ENCODE results near the gene MLXIP.

The MLXIP gene

DNA sequence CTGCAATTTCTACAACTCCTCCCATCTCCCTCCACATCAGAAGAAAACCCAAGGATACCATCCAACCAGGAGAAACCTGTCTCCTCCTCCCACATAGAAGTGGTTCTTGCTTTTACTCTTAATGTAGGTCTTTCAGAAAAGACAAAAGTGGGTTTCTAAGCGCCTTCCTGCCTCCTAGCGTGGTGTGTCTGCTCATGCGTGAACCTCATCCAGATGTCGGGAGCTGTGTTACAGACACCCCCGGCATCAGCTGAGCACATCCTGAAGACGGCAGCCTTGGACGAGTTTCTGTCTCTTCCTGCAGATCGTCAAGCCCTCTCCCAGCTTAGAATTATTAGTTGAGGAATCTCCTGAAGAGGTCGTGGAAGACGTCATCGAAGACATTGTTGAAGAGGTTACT is 113.9 kb downstream of the MLXIP start:
- no peak for DNase-seq

DNA sequence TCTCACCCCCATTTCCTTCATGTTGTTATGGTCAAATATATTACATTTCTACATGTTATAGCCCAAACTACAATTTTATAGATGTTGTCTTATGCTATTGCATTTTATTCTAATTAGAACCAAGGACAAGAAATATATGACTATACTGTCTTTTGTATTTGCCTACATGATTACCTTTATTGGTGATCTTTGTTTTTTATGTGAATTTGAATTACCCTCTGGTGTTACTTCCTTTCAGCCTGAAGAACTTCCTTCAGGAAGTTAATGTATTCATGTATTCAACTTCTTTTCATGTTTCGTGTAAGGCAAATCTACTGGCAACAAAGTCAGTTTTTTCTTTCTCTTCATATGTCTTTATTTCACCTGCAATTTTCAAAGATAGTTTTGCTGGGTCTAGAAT is 116.2 kb downstream of the MLXIP start:
- no peak for DNase-seq

DNA sequence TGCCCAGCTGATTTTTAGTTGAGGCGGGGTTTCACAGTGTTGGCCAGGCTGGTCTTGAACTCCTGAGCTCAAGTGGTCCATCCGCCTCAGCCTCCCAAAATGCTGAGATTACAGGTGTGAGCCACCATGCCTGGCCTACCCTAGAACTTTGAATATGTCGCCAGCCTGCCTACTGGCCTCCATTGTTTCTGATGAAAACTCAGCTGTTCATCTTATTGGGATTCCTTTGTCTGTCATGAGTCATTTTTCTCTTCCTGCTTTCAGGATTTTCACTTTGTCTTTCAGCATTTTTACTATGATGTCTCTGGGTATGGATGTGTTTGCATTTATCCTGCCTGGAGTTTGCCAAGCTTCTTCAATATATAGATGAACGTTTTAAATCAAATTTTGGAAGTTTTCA is 116.8 kb downstream of the MLXIP start:
- no peak for DNase-seq

All from CD4-positive, alpha-beta T cell treated with Interleukin-4 for 4 hours (primary cell).